Calu3 (cell line): ENCODE data around the gene TAF1. TPM values are rescaled to one million over a fixed set of nuclear protein-coding genes. Genes with fewer than 3 reads are reported as not detected.

Experiments
- BruUV-seq: library from RNA; stranded (reverse); fragments of 400-500 nt; replicated peaks from 2 replicates; lab custom pipeline; 2021; lab: Mats Ljungman, UMichigan
- CTCF ChIA-PET: fragments of 300-600 bp; sonication (Branson Sonifier 250); formaldehyde crosslinking; loops from one replicate; lab custom pipeline; 2022; ENCODE audit warnings: antibody characterized with exemption; lab: Charles Lee
- DNase-seq: peaks from one replicate; pipeline ENCODE4 v3.0.0; 2022
- H3K27ac Mint-ChIP-seq: one replicate; pipeline ENCODE4 v1.8.0; 2022; ENCODE audit warnings: mixed read lengths; ENCODE audit not compliant: unreplicated experiment
- H3K27me3 Mint-ChIP-seq: one replicate; pipeline ENCODE4 v1.8.0; 2022; ENCODE audit warnings: mixed read lengths; ENCODE audit not compliant: unreplicated experiment
- H3K36me3 Mint-ChIP-seq: one replicate; pipeline ENCODE4 v1.8.0; 2022; ENCODE audit warnings: mild to moderate bottlenecking, moderate library complexity, mixed read lengths; ENCODE audit not compliant: insufficient read depth, unreplicated experiment
- H3K4me1 Mint-ChIP-seq: one replicate; pipeline ENCODE4 v1.8.0; 2022; ENCODE audit warnings: mild to moderate bottlenecking, low read depth, mixed read lengths; ENCODE audit not compliant: unreplicated experiment
- H3K4me3 Mint-ChIP-seq: one replicate; pipeline ENCODE4 v1.8.0; 2022; ENCODE audit warnings: mild to moderate bottlenecking, low read depth, moderate library complexity, mixed read lengths; ENCODE audit not compliant: unreplicated experiment
- H3K9me3 Mint-ChIP-seq: one replicate; pipeline ENCODE4 v1.8.0; 2022; ENCODE audit warnings: low read depth, mixed read lengths; ENCODE audit not compliant: unreplicated experiment
- CTCF ChIP-seq: fragments of 200-600 bp; IDR thresholded peaks from one replicate; pipeline ENCODE4 v1.8.0; 2022; ENCODE audit warnings: antibody characterized with exemption; ENCODE audit not compliant: unreplicated experiment
- intact Hi-C: fragments of 100-400 bp; cut with micrococcal nuclease; formaldehyde crosslinking; loops from one replicate; pipeline ENCODE4 v1.10.0; 2022; ENCODE audit not compliant: unreplicated experiment
- total RNA-seq: library from RNA; stranded (reverse); gene quantifications from 2 replicates; pipeline ENCODE4 v1.2.3, GENCODE V29; 2022

TAF1 gene
- total RNA-seq, 1 experiment from 2014 or later: 54.9 TPM

GRCh38 chrX:71453056-71453455 is 86.9 kb downstream of the TAF1 start:
- Mint-ChIP-seq H3K27me3 (no peaks in the 10 kb centered on the region), H3K27ac (no peak overlapping the region), H3K4me3 (no peak overlapping the region), H3K9me3 (no peaks in the 10 kb centered on the region), H3K36me3 (peaks cover 30% of the 10 kb centered on the region), H3K4me1 (no peaks in the 10 kb centered on the region)
- CTCF ChIA-PET: no interaction called here
- intact Hi-C loops: no loop called here
- no peak for TF ChIP-seq CTCF
- DNase-seq: no peak
- BruUV-seq: no TSS peak

GRCh38 chrX:71454222-71454621 is 88.1 kb downstream of the TAF1 start:
- Mint-ChIP-seq H3K36me3 (peaks cover 34% of the 10 kb centered on the region), H3K4me3 (no peak overlapping the region), H3K4me1 (no peaks in the 10 kb centered on the region), H3K27me3 (no peaks in the 10 kb centered on the region), H3K27ac (no peak overlapping the region), H3K9me3 (no peaks in the 10 kb centered on the region)
- CTCF ChIA-PET: no interaction called here
- no TSS peak for BruUV-seq
- DNase-seq: no peak
- intact Hi-C loops: no loop called here
- no peak for TF ChIP-seq CTCF

GRCh38 chrX:71458866-71459265 is 92.7 kb downstream of the TAF1 start:
- intact Hi-C loops: no loop called here
- no peak for TF ChIP-seq CTCF
- no peaks in the 10 kb centered on the region for H3K9me3 Mint-ChIP-seq

GRCh38 chrX:71464968-71465367 is 98.8 kb downstream of the TAF1 start:
- DNase-seq: no peak
- no peaks in the 10 kb centered on the region for H3K4me1 Mint-ChIP-seq
- no peak overlapping the region for H3K4me3 Mint-ChIP-seq
- intact Hi-C loops: no loop called here
- CTCF ChIA-PET: no interaction called here
- TF ChIP-seq CTCF: no peak
- H3K9me3 Mint-ChIP-seq: no peaks in the 10 kb centered on the region
- H3K36me3 Mint-ChIP-seq: peaks cover 23% of the 10 kb centered on the region
- H3K27ac Mint-ChIP-seq: no peak overlapping the region
- no peaks in the 10 kb centered on the region for H3K27me3 Mint-ChIP-seq
- no TSS peak for BruUV-seq

More at GRCh38 chrX:71458866-71459265, 92.7 kb downstream of the TAF1 start:
- no peaks in the 10 kb centered on the region for H3K4me1 Mint-ChIP-seq
- no peak overlapping the region for H3K27ac Mint-ChIP-seq
- DNase-seq: no peak
- CTCF ChIA-PET: interaction anchor here (0.6 kb wide), 1 partner anchor 41 kb away, joined by 4 read pairs; no protein-coding TSS in a partner anchor
- H3K4me3 Mint-ChIP-seq: no peak overlapping the region
- H3K36me3 Mint-ChIP-seq: peaks cover 40% of the 10 kb centered on the region
- H3K27me3 Mint-ChIP-seq: no peaks in the 10 kb centered on the region
- BruUV-seq: no TSS peak
